Stimulated activated CD4-positive, alpha-beta T cell treated with anti-CD3 and anti-CD28 coated beads, Interleukin-1b, Interleukin-23, amount 100 ng/mL, for 48 hours (primary cell): ENCODE results near the gene SPATA32.

Source experiments
- DNase-seq: peaks from one replicate; pipeline ENCODE4 v3.0.0-alpha.2; 2020

SPATA32 gene

GRCh38 chr17:45227926-45228762, 33.8 kb downstream of the SPATA32 start:
- DNase-seq = peak; percentile 38

DNA sequence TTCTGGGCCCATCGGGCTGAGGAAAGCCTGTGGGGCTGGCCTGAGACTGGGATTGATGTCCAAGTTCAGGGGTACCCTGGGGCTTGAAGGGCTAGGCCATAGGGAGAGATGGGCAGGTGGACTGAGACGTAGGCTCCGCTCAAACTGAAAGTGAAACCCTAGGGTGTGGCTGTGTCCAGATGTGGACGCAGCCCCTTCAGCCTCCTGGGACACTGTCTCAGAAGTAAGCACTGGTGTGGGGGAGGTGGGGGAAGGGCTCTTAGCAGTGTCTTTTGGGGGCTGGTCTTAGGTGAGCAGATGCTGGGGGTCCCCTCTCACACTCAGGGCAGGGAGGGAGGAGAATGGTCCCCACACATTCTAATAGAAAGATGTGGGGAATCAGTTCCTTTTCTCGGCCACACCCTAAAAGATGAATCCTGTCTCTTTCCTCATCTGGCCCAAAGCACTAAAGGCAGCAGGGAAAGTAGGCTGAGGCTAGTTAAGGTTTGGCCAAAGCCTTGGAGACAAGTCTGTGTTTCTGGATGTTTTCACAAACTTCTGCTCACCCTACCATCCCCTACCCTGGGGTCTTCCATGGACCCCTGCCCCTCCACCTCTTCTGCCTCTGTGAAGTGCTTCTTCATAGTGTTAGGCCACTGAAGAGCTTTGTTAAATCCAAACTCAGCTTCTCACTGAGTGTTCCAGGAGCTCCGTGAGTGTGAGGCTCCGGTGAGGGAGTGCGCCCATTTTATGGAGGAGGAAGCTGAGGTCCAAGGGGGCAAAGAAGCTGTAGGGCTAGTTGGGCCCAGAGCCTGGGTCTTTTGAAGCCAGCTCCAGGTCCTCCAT, 34.6 kb downstream of the SPATA32 start:
- no peak for DNase-seq

DNA sequence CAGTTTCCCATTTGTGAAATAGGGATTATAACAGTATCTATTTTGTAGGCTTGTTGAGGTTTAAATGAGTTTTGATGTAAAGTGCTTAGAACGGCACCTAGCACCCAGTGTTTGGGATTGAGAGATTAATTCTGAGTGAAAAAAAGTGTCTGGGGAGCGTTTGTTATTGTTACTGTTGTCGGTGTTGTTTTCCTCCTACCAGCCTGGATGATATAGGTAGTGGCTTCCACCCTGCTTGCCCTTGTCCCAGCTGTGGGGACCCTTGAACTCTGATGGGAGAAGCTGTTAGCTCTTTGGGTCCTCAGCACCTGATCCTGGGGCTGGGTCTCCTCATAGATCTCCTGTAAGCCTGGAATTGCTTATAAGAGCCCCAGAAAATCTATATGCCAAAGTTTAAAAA, 35.3 kb downstream of the SPATA32 start:
- no peak for DNase-seq

DNA sequence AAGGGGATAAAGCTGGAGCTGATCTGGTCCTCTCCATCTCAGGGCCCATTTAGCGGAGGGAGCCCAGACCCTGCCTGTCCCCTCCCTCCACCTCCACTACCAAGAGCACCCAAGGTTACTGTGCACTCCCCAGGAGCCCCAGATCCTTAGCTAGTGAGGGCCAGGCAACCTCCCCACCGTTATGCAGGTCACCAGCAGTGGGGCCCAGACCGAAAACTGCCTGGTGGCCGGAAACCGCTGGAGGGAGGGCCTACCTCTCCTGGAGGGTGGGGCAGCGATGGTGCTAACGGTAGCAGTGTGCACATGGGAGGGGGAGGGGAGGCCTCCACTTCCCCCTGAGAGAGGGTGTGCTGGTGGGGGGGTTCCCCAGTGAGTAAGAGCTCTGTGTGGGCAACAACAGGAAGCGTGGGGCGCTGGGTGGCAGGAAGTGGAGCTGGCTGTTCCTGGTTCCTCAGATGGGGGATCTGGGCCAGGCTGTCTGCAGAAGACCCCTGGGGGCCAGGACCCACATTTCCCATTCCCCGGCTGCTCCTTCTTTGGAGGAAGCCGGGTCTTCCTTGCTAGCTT, 35.8 kb downstream of the SPATA32 start:
- DNase-seq = peak; percentile 97

DNA sequence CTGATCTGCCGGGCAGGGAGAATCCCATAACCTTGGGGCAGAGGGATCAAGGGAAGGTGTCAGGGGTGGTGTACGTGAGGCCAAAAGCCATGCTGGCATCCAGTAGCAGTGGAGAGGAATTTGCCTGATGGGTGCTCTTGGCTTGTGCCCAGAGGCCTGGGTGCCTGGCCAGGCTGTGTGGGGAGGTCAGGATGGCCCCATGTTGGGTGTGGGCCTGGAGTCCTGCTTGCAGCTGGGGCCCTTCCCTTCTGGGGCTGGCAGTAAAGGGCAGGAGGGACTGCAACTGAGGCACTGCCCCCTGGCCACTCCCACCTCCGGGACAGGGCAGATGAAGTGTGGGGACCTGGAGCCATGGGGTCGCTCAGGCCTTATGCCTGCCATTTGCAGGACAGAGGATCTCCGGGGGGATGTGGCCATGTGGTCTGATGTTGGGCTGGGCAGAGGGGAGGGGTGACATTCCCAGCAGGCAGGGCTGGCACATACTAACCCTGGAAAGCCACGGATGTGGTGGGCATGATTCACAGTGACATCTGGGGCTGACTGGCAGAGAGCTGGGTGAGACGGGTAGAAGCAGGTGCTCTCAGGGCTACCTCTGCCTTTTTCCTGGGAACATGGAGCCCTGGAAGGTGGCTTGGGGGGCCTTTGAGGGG, 36.7 kb downstream of the SPATA32 start:
- peak; percentile 54 for DNase-seq

GRCh38 chr17:45224671-45225050, 37.2 kb downstream of the SPATA32 start:
- DNase-seq = peak; percentile 41

GRCh38 chr17:45223539-45224528, 38.1 kb downstream of the SPATA32 start:
- DNase-seq = peak; percentile 74

DNA sequence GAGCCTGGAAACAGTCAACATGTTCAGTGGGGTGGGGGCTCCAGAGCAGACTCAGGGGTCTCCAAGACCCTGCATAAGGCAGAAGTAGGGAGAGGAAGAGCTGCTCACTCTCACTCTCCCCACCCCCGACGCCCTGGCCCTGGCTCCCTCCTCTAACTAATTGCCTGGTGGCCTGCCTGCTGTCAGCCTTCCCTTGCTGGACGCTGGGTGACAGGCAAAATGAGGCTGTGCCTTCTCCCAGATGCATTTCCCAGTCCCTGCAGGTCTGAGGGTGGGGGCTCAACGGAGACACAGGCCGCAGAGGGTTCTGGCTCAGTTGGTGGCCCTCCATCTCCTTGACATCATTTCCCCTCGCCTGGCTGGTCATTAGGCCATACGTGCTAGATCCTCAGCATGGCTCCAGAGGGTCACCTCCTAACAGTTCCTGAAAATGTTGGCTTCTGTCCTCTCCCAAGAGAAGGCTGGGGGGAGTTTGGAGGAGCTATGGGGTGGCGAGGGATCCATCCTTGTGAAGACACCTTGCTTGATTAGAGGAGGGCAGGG, 38.8 kb downstream of the SPATA32 start:
- no peak for DNase-seq

DNA sequence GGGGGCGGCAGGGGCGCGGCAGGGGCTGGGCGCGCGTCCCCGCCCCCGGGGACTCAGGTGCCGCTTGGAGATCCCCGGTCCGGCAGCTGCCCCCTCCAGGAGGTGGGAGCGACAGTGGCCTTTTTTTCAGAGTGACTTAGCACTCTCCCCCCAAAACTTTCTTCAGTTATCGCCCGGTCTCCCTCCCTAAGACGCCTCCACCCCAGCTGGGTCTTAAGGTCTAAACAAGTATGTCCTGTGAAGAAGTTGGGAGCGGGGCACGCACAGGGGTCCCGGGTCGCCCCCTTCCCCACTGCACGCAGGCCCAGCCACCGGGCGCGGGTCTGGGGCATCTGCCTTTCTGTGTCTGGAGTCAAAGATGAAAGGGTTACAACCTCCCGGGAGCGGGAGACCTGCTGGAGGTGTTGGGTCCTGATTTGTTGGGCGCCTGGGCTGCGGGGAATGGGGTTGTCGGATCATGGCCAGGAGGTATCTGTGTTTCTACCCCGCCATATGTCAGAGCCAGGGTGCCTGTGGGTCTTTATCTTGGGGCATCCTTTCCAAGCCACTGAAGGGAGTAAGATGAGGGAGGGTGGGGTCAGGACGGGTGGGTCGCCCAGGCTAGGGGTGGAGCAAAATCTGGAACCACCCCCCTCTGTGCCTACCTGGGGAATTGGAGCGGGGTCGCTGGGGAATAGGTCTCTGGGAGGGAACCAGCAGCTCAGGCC, 39.5 kb downstream of the SPATA32 start:
- DNase-seq = peak; percentile 52

DNA sequence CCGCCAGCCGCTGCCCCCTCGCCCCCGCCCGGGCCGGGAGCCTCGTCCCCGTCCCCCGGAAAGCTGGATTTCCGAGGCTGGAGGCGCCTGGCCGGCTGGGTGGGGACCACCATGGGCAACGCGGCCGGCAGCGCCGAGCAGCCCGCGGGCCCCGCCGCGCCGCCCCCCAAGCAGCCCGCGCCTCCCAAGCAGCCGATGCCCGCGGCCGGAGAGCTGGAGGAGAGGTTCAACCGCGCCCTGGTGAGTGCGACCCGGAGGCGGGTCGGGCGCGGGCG, 39.9 kb downstream of the SPATA32 start:
- no peak for DNase-seq

DNA sequence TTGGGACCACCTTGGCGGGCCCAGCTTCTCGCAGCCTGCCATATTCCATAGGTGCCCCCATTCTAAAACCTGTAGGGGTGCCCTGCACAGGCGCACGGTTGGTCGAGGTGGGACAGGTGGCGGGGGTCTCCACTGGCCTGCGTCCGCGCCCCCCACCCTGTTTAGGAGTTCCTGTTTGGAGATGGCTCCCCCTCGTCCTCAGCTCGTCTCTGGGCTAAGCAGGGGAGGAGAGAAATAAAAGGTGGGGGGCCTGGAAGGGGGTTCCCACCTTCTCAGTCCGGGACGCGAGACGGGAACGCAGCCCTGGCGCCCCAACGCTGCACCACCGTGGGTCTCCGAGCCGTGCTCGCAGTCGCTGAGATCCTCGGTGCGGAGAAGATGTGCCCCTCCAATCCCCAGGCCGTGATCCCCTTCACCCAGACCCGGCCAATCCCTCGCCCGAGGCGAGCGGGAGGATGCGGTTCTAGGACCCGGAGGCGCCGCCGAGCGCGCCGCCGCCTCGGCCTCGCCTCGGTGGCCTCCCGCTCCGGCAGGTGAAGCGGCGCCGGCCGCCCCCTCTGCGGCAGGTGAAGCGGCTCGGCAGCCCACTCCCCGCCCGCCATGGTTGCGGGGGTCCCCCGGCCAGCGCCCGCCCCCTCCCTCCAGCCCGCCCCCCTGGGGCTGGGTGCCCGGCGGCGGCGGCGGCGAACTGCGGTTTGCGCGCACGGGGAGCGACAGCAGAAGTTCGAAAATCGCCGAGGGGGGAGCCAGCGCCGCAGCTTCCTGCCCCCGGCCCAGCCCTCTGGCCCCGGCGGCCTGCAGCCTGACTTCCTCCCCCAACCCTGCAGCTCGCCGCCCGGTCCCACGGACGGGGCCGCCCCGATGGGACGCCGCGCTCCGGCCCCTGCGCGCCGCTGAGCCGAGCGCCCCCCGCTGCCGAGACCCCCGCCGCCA, 40.5 kb downstream of the SPATA32 start, which contains the start of gene FMNL1:
Gene FMNL1, plus strand, starts transcription at position 805 of the 933 bp plus-strand sequence. CDS start 240 bp downstream, outside the sequence.
- DNase-seq = peak; percentile 53

DNA sequence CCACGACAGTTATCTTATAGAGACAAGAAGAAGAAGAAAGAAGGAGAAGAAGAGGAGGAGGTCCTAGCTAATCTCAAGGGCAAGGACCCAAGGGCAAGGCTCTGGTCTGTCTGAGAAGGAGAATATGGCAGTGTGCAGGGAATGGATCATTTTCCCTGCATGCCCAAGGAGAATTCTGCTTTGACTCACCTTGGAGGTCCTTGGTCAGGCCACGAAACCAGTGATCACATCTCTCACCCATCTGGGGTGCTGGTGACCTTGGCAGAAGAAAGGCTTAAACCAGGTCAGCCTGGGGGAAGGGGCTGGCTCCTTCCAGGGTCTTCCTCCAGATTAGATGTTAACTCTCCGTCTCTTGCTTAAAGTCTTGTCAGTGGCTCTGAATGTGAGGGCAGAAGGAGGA, 41.8 kb downstream of the SPATA32 start:
- DNase-seq = no peak

DNA sequence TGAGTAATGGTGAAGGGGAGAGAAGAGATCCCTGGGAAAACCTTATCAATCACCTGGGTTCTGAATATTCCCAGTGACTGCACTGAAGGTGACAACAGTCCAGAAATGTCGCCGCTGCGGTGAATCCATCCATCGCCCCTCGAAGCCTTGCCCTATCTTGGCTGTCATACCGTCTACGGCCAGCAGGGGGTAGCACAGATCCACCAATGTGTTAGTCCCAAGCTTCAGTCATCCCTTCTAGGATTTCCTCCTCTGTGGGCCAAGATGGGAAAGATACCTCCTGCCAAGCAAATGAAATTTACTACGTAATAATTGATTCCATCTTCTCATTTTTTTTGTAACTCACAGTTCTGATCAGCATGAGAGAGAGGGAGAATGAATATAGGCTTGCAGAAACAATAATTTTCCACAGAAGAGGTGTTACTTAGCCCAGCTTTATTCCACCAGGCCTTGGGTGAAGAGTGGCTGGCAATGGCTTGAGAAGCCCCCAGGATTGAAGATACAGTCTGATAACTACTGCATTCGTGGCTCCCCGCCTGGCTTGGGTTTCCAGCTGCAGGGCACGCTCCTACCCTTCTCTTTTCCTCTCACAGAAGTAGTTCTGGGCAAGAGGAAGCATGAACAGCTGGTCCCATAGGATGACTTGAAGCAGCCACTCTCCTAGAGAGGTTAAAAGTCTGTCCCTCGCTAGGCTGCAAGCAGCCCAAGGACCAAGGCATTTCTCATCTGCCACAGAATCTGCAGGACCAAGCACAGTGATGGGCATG, 42.8 kb downstream of the SPATA32 start:
- peak; percentile 83 for DNase-seq
